Measurements from ENCODE around the gene GPR17.

- TF ChIP-seq CTCF (conservative IDR thresholded peaks at IDR 0.05 in 1 of 2, IDR thresholded peaks at IDR 0.05 in 1 of 2; ENCODE audit: extremely low read depth in 1 of 2, insufficient read depth in 1 of 2, low read depth in 1 of 2, low read length in 2 of 2) (no peak), EZH2 (IDR thresholded peaks at IDR 0.05; ENCODE audit: borderline replicate concordance, low read length) (no peak)
Measured at GRCh38 chr2:127624320-127624755, 21.6 kb upstream of the GPR17 start.
